GM18909 (cell line): ENCODE data around the gene CAPN14.

ENCODE experiments used
- ATAC-seq: cut with Tn5 transposase; IDR thresholded peaks from one replicate; pipeline ENCODE4 v1.9.1; 2021; ENCODE audit warnings: mild to moderate bottlenecking; ENCODE audit not compliant: unreplicated experiment, poor library complexity

CAPN14 gene

DNA sequence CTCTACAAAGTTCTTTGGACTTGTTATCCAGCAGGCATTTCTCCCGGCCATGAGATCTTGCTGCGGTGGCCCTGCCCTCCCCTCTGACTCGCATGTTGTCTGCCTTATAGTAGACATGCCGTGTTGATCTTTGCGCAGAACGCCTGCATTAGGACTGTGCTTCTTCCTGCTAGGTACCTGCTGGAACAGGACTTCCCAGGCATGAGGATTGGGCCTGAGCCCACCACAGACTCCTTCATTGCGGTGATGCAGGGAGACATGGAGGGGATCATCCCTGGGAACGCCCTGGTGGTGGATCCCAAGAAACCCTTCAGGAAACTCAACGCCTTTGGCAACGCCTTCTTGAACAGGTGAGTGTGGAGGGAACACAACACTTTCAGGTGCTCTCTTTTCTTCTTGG lies 26.8 kb upstream of the CAPN14 start:
- no peak for ATAC-seq

DNA sequence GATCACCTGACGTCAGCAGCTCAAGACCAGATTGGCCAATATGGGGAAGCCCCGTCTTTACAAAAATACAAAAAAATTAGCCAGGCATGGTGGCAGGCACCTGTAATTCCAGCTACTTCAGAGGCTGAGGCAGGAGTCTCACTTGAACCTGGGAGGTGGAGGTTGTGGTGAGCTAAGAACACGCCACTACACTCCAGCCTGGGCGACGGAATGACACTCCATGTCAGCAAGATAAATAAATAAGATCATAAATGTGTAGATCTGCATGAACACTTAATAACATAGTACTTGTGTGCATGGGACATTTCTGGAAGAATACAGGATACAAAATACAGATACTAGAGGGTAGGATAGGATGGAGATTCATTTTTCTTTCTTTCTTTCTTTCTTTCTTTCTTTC lies 25.7 kb upstream of the CAPN14 start:
- ATAC-seq: no peak

DNA sequence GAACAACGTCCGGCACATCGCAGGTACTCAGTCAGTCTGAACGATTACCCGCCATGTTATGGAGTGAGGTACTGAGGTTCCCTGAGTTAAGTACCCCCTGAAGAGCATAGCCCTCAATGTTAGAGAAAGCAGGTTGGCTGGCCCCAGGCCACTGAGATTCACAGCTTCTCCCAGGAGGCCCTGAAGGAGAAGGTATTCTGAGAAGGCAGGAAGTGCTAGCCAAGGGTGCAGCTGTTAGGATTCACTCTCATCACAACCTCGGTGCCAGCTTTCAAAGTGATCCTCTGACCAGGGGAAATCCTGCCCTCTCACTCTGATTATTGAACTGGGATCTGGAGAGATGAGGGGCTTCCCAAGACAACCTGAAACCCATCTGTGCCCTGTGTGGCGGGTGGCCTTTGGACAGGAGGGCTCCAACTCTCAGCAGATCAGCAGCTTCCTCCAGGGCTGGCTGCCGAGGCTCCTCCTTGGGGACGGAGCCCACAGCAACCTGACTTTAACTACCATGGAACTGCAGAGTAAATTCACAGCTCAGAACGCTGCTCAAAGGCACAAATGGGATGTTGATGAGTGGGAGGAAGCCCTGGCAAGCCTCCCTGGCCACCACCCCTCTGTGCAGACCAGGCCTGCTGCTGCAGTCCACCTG lies 24.4 kb upstream of the CAPN14 start:
- ATAC-seq: no peak

DNA sequence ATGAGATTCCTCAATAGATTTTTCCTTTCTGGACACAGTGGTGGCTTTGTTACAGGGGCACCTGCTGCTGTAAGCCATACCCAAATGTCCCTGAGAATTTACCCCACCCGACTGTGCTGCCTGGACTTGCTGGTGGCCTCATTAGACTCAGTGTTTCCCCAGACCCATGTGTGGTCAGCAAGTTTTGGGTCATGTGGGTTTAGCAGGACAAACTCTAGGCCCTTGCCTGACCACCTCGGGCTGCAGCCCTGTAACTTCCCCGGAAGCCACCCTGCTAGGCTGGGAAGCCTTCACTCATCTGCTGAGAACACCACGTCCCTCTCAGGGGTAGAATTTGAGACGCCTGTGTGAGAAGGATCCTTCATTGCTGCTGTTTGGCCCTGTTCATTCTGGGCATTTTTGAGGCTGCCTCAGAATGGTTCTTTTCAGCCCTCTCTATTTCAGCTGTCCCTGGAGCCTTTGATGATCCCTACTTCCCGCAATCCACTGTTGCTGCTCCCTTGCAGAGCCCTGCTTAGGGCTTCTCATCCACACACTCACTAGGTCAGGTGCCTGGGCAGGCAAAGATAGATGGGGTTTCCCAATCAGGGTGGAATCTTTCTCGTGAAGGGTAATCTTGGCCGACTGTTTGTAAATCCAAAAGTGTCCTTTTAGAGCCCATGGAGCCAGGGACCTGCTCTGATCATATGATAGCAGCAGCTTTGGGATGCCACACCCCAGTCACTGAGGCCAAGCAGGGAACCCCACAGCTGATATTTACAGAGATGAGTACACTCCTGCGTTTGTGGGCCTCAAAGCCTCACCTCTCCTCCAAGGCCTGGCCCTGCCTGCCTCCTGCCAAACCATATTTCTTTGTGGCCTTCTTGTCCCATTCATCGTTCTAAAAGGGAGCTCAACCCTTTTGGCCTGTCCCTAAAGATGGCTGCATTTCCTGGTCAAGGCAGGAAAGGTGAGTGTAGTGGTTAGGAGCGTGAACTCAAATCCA lies 23.4 kb upstream of the CAPN14 start:
- no peak for ATAC-seq

DNA sequence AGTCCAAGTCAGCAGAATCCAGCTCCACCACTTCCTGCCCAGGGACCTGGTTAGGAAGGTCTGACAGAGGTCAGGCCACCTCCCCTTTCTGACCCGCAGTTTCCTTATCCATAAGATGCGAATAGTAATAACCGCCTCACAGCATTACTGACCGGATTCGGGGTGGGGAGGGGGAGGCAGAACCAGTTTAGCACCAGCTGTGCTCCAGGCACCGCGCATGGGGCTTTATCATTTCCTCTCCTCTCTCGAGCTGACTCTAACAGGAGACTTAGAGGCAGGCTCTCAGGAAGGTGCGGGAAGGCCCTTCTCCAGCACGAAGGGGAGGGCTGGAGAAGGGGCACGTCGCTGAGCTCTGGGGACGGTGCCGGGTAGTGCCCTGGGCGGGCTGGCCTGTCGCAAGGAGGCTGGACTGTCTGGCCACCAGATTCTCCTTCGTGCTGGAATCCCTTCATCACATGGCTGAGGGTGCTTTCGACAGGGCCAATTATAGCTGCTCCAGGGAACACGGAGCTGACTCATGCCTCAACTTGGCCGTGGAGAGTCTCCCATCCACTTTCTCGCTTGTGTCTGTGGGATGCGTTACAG lies 22.4 kb upstream of the CAPN14 start:
- no peak for ATAC-seq

DNA sequence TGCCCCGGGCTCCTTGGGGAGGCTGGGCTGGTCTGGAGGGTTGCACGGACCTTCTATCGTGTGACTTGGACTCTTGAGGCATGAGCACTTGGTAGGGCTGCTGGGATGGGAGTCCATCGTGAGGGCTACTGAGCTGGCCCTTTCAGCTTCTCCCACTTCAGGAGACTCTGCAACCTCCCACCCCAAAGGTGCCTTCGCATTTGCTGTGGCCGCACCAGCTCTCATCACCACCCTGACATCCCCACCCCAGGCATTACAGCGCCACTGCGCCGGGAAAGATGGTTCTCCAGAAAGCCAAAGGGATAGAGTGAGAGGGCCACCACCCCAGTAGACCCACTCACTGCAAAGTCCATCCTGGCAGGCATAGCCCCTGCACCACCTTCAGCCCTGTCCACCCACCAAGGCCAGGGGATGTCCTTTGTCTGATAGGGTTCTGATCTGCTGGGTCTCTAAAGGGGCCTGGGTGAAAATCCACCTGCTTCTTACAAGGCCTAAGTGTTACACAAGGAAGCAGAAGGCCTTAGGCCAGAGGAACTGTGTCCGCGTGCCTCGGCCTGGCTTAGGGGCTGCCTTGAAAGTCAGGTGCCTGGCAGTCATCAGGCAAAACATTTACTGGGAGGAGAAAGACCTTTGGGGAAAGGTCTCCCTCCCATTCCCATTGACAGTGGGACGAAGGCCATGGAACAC lies 21.7 kb upstream of the CAPN14 start:
- no peak for ATAC-seq

DNA sequence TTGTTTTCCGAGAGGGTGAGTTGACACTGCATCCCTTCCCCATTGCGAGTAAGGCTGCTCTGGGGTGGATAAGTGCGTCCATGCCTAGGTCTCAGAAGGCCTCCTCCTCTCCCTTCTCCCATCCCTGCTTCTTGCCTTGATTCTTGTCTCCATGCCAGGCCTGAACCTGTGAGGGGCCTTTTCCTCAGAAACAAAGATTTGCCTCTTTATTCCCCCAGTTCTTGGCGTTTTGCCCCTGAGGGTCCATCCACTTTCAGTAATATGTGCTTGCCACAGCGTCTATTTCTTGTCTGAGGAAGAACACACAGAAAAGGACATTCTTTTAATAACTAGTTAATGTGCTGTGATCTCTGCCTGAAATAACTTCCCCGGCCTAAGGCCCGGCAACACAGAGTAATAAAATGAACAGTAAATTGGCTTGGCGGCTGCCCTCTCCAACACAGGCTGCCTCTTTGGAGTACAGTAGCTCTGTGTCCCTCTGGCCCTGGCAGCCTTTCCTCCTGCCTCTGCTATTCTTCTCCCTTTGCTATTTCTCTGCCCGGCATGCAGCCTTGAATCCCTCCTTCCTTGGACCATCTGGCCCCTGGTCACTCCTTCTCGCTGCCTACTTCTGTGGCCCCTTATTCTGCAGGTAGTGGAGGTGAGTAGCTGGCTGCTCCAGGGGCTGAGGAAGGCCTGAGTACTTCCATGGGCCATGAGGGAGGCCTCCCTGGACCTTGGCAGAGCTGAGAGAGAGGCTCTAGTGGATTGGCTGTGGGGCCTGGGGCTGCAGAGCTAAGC lies 21.0 kb upstream of the CAPN14 start:
- ATAC-seq: no peak

DNA sequence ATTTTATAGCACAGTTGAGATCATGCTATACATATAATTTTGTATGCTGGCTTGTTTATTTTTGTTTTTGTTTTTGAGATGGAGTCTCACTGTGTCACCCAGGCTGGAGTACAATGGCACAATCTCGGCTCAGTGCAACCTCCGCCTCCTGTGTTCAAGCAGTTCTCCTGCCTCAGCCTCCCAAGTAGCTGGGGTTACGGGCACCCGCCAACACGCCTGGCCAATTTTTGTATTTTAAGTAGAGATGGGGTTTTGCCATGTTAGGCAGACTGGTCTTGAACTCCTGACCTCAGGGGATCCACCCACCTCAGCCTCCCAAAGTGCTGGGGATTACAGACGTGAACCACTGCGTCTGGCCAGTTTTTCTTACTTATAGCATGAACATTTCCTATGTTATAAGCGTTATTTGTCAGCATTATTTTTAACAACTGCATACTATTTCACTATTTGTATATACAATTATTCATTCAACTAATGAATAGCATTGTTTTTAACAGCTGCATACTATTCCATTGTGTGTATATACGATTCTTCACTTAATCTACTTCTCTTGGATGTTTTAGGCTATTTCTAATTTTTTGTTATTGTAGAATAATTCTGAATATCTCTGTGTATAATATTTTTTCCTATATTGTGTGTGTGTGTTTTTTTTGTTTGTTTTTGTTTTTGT lies 20.2 kb upstream of the CAPN14 start:
- no peak for ATAC-seq

DNA sequence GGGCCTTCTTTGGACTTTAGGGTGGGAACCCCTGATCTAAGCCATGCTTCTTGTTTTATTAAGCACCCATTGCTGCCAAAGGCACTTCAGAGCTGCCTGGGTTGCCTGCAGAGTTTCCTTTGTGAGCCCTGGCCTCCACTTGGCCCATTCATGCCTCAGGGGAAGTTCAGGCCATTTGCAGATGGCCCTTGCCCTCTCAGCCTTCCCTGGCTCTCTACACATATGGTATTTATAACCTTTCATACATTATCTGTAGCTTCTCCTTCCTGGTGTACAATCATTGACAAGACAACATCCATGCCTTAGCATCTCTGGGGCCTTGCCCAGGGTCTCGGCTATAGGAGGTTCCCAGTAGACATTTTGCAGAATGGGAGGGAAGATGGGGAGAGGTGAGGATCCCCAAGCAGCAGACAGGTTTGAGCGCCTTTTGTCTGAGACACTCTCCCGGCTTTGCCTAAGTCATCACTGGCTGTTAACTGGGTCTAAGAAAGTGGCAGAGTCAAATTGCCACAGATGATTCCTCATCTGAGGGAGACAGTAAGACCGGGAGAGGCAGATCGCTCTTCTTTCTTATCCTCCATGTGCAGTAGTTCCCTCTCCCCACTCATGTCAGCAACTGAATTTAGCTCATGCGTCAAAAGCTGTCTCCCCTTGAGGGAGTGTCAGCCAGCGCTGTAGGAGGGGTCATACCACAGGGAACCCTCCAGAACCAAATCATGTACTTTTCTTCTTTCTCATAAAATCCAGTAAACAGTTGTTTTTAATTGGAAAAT lies 19.3 kb upstream of the CAPN14 start:
- ATAC-seq: no peak

DNA sequence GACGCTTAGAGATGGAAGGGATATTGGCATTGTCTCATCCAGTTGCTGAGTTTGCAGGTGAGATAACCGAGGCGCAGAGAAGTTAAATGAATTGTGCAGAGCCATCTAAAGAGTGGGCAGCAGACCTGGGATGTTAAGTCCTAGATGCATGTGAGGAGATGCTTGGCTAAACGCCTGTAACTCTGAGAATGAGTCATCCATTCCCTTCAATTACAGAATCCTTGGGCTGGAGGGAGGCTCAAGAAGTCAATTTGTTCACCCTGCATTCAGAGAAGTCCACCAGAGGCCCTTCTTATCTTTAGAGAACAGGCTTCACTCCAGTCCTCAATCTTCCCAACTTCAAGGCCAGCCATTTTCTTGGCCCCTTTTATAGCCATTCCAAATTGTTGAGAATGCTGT lies 18.2 kb upstream of the CAPN14 start:
- no peak for ATAC-seq

DNA sequence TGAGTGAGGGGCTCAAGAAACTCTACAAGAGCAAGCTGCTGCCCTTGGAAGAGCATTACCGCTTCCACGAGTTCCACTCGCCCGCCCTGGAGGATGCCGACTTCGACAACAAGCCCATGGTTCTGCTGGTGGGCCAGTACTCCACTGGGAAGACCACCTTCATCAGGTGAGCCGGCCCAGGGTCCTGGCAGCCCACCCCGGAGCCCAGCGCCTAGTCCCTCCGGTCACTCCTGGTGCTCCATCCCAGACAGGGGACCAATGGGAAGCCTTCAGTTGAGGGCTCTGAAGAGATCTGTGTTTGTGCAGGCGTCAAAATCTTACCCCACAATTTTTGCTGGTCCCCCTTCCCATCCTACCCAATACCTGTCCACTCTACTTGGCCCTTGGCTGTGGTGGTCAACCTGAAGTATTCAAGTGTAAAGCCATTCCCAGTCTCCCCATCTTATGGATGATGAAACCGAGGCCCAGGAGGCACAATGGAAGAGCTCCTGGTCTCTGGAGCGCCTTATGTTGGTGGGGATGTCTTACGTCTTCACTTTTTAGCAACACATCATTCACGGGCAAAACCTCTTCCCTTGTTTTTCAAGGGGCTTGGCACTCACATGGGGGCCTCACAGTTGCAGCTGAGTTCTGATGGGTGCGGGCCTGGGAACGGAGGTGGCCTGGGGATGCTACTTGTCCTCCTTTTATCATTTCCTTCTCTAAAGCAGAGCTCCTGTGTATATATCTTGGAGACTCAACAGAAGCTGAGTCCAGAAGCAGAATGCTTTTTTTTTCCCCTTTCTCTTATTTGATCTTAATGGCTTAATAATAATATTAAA lies 17.6 kb upstream of the CAPN14 start:
- ATAC-seq: no peak

DNA sequence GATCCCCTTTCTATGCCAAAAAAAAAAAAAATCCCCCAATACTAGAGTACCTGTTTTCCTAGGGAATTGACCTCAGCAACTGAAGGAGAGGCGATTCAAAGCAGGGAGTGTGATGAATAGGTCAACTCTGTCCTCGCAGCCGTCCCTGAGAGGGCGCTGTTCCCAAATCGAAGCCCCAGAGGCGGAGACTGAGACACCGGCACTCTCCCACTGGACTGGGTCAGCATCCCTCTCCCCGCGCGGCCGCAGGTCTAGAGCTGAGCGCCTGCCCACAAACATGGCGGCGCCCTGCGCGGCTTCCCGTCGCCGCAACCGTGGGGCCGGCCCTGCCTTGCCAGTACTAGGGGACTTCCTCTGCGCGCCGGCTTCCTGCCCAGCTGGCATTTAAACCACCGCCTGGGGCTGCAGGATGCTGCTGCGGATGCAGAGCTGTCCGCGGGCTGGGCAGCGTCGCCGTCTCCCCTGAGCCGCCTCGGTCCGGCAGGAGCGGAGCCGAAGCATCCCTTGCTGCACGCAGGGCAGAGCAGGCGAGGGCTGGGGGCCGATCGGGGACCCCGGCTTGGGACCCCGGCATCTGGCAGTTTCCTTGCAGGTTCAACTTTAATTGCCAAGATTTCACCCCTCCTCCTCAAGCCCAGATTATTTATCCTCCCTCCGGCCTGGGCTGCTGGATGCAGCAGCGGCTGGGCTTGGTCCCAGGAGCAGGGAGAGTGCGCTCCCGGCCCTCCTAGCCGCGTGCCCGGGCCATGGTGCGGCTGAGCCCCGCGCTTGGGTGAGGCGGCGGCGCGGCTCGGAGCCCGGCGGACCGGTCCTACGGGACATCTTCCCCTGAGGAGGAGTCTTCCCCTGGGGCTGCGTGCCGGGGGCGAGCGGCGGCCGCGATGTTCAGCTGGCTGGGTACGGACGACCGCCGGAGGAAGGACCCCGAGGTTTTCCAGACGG lies 16.7 kb upstream of the CAPN14 start, which contains the start of gene EHD3:
Gene EHD3, plus strand, starts transcription at position 412 of the 942 bp plus-strand sequence. Its CDS starts 470 bp downstream, at position 882.
- peak; percentile 94 for ATAC-seq

DNA sequence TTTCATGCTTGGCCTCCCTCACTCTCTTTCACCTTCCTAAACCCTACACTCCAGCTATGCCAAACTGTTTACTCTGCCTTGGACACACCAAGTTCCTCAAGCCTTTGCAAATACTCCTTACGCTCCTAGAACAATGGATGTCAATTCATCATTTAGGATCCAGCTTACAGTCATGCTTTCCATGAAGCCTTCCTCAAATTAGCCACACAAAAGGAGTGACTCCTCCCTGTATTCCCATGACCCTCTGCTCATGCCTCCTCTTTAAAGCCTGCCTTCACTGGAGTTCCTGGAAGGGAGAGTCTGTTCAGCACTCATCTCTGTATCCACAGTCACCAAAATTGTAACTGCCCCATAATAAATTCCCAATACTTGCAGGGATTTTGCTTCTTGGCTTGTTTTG lies 15.9 kb upstream of the CAPN14 start:
- ATAC-seq: no peak

DNA sequence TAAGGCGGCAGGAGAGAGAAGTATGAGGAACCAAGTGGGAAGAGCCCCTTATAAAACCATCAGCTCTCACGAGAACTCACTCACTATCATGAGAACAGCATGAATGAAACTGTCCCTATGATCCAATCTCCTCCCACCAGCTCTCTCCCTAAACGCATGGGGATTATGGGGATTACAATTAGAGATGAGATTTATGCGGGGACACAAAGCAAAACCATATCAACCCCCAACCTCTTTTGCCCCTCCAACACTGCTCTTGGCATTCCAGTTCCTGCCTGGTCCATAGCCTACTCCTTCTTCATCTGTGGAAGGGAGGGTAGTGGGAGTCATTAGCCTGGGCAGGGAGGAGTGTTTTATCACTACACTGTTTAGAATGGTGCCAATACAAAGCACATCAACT lies 15.3 kb upstream of the CAPN14 start:
- ATAC-seq: no peak

DNA sequence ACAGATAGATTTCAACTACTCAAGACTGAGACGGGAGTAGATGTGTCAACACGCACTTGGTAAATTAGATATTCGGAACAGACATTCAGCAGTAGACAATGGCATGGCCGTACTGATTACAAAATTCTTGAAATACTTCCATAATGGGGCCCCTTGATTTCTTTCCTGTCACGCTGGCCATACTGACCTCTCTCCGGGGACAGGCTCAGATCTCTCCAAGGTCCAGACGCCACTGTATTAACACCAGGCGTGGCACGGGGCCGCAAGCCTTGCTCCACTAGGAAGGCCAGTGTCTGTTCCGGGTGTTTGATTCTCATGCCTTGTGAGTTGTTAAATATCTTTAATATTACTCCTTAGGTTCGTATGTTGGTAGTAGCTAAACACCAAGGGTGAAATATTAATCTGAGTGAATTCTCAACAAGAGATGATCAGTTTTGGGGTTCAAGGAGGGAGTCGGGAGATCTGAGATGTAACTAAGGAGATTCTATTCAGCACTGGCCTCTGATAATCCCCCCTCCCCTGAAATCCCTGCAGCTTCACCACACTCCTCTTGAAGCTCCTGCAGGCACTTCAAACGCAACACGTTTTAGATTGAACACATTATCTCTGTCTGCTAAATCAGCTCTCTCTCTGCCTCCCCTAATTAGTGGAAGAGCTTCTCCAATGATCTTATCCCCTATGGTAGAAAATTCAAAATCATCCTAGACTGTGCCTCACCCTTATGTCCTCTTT lies 14.4 kb upstream of the CAPN14 start:
- no peak for ATAC-seq

DNA sequence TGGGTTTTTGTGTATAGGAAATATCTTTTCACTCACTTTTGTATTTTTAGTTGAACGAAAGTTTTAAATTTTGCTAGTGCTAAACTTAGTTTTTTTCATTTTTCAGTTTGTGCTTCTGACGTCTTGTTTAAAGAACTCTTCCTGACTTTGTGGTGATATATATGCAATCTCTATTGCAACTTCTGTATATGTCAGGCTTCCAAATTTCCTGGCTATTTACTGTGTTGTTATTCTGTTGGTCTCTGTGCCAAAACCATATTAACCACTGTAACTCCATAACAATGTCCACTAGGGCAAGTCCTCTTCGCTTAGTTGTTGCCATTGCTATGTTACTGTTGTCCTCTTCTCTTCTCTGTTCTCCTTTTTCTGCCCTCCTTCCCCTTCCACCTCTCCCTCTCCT lies 13.4 kb upstream of the CAPN14 start:
- no peak for ATAC-seq
